Pancreas (tissue), 10 donors: ENCODE results near the gene SGMS1. TPM values are rescaled to one million over a fixed set of nuclear protein-coding genes. Genes with fewer than 3 reads are reported as not detected.
"Not testable (repeated sequence)": the region's sequence is repeated elsewhere in the genome, so short reads cannot be mapped to it uniquely, and the experiment has no call there.

Source experiments
- ATAC-seq, 4 donors: fragments of 200-7000 bp; cut with Tn5 transposase; one replicate each; pipeline versions ENCODE4 v1.8.0 to v1.9.1; 2020; ENCODE audit warnings: mild to moderate bottlenecking in 4 of 4, moderate library complexity in 4 of 4
- DNase-seq, 6 donors: peaks; one replicate each; pipeline ENCODE4 v3.0.0-alpha.2; 2020
- FAIRE-seq: peaks from 2 replicates; lab custom pipeline; 2012; peaks lifted over from hg19 to GRCh38; lab: Jason Lieb, UNC
- H3K27ac ChIP-seq, 4 donors: fragments of 200-600 bp; sonication (generic); 1 replicate in 3 of 4; 2 replicates in 1 of 4; pipeline versions ENCODE4 v1.5.0 to v1.8.0; 2020
- H3K27me3 ChIP-seq, 4 donors: fragments of 200-600 bp; one replicate each; pipeline ENCODE4 v1.8.0; 2021
- H3K36me3 ChIP-seq, 3 donors: fragments of 200-600 bp; sonication (generic) in 1 of 3; one replicate each; pipeline versions ENCODE4 v1.5.0 to v1.8.0; 2020 to 2021
- H3K4me1 ChIP-seq, 3 donors: fragments of 200-600 bp; one replicate each; pipeline ENCODE4 v1.8.0; 2021
- H3K4me3 ChIP-seq, 4 donors: fragments of 200-600 bp; sonication (generic) in 2 of 4; one replicate each; pipeline versions ENCODE4 v1.5.0 to v1.8.0; 2020 to 2021
- H3K9me3 ChIP-seq, 4 donors: fragments of 200-600 bp; one replicate each; pipeline ENCODE4 v1.8.0; 2021
- CTCF ChIP-seq, 4 donors: fragments of 200-600 bp; sonication (generic) in 3 of 4; IDR thresholded peaks; one replicate each; pipeline versions ENCODE4 v1.5.0 to v1.8.0; 2021; ENCODE audit warnings: antibody characterized with exemption in 4 of 4
- WGBS, 2 donors: extraction: QIAGEN DNeasy Blood & Tissue Kit; methylation state at CpG; one replicate each; pipeline ENCODE4 v1.1.7; 2013; 5-methylcytosine and 5-hydroxymethylcytosine counted together
- intact Hi-C, 3 donors: fragments of 100-400 bp; cut with DNase I; formaldehyde crosslinking; loops; one replicate each; pipeline versions ENCODE4 v1.11.1 to v1.14.2; 2022
- polyA plus RNA-seq, 2 donors: library from polyadenylated mRNA; stranded (reverse); fragments of 200-250 nt; gene quantifications; one replicate each; pipeline ENCODE4 v1.2.3, GENCODE V29; 2013
- total RNA-seq, 6 donors: library from RNA; stranded (reverse); fragmentation: NEBNext Ultra II Directional in 4 of 6; extraction: Animal tissue kit (Norgen Biotek cat#: 25700) in 4 of 6; gene quantifications; one replicate each; pipeline versions ENCODE4 v1.2.1 to v1.2.4, GENCODE V29; 2021 to 2023
- donor health status: healthy with polysubstance abuse.
- donor health status: DM: no; HTN: no; CAD: no; lungs with moderate emphysema.
- donor health status: DM: no; HTN: no; CAD: no.
- donor health status: control.
- donor health status: control.
- donor health status: Bipolar disorder and iron deficiency.
- donor health status: DM: yes; HTN: yes; CAD: no.
- donor health status: DM: no; HTN: no; CAD: no.
- donor health status: DM: no; HTN: no; CAD: no.
- donor health status: DM: yes; HTN: yes; CAD: no.

The SGMS1 gene
- total and polyA plus RNA-seq, 8 donors = 4.8 to 21.6 (median 13.2) TPM

GRCh38 chr10:50373821-50374501 lies 249.8 kb downstream of the SGMS1 start:
- no peak for TF ChIP-seq CTCF (IDR thresholded peaks at IDR 0.05)
- FAIRE-seq = no peak
- peaks cover 0 to 8% (median 8%) of the 10 kb centered on the region in 3 donors for H3K4me1 ChIP-seq
- H3K4me3 ChIP-seq = no peak overlapping the region
- H3K27ac ChIP-seq = no peak overlapping the region
- no peaks in the 10 kb centered on the region for H3K9me3 ChIP-seq
- peak in 2 of 4 donors; percentile 29 to 63 for ATAC-seq
- H3K36me3 ChIP-seq = no peaks in the 10 kb centered on the region
- intact Hi-C loops = no loop called here
- H3K27me3 ChIP-seq = no peaks in the 10 kb centered on the region
- no peak for DNase-seq
- WGBS, 2 donors = 29% methylated on average over 1 of the region's 1 CpG

GRCh38 chr10:50369931-50370330 lies 253.8 kb downstream of the SGMS1 start:
- 97 to 98% methylated on average over 1 of the region's 1 CpG for WGBS, 2 donors
- Histone ChIP-seq H3K4me3 (no peak overlapping the region), H3K9me3 (no peaks in the 10 kb centered on the region), H3K27me3 (no peaks in the 10 kb centered on the region), H3K36me3 (no peaks in the 10 kb centered on the region), H3K27ac (no peak overlapping the region), H3K4me1 (peaks cover 0 to 8% (median 4%) of the 10 kb centered on the region in 3 donors)
- ATAC-seq (no peak), DNase-seq (no peak), FAIRE-seq (no peak)
- no peak for TF ChIP-seq CTCF (IDR thresholded peaks at IDR 0.05)
- intact Hi-C loops = no loop called here

GRCh38 chr10:50367732-50368131 lies 256.0 kb downstream of the SGMS1 start:
- no peak overlapping the region for H3K27ac ChIP-seq
- TF ChIP-seq CTCF (IDR thresholded peaks at IDR 0.05) = no peak
- no peak overlapping the region for H3K4me3 ChIP-seq
- ATAC-seq = peak in 2 of 4 donors; percentile 59 to 68
- no peaks in the 10 kb centered on the region for H3K9me3 ChIP-seq
- H3K4me1 ChIP-seq = no peaks in the 10 kb centered on the region
- WGBS, 2 donors = 78 to 86% methylated on average over 1 of the region's 1 CpG
- FAIRE-seq = no peak
- H3K27me3 ChIP-seq = no peaks in the 10 kb centered on the region
- H3K36me3 ChIP-seq = no peaks in the 10 kb centered on the region
- intact Hi-C loops = no loop called here
- DNase-seq = no peak

GRCh38 chr10:50366421-50366820 lies 257.3 kb downstream of the SGMS1 start:
- ATAC-seq, FAIRE-seq, intact Hi-C loops, DNase-seq, H3K27me3 ChIP-seq, H3K9me3 ChIP-seq, H3K27ac ChIP-seq, H3K36me3 ChIP-seq, H3K4me1 ChIP-seq, H3K4me3 ChIP-seq: not testable (repeated sequence)
- 80 to 87% methylated on average over 4 of the region's 4 CpGs for WGBS, 2 donors

- intact Hi-C loops, H3K27ac ChIP-seq, ATAC-seq, H3K9me3 ChIP-seq, H3K4me3 ChIP-seq, H3K4me1 ChIP-seq, H3K27me3 ChIP-seq, H3K36me3 ChIP-seq, FAIRE-seq, DNase-seq: not testable (repeated sequence)
- 77 to 80% methylated on average over 3 of the region's 3 CpGs for WGBS, 2 donors
Observed at GRCh38 chr10:50364730-50365129, 259.0 kb downstream of the SGMS1 start.

- WGBS, 2 donors = 98 to 99% methylated on average over 2 of the region's 2 CpGs
- DNase-seq (no peak), FAIRE-seq (no peak), ATAC-seq (no peak)
- no peaks in the 10 kb centered on the region for H3K36me3 ChIP-seq
- H3K4me3 ChIP-seq = no peak overlapping the region
- no peaks in the 10 kb centered on the region for H3K9me3 ChIP-seq
- intact Hi-C loops = no loop called here
- H3K4me1 ChIP-seq = peaks cover 0 to 5% (median 0%) of the 10 kb centered on the region in 3 donors
- no peak for TF ChIP-seq CTCF (IDR thresholded peaks at IDR 0.05)
- no peak overlapping the region for H3K27ac ChIP-seq
- no peaks in the 10 kb centered on the region for H3K27me3 ChIP-seq
Observed at GRCh38 chr10:50362547-50363125, 261.1 kb downstream of the SGMS1 start.
